Keratinocyte (primary cell): ENCODE results near the gene RTCB. TPM values are rescaled to one million over a fixed set of nuclear protein-coding genes. Genes with fewer than 3 reads are reported as not detected.

Source experiments
- DNase-seq: peaks from one replicate; pipeline ENCODE4 v3.0.0-alpha.2; 2011; ENCODE audit warnings: low read depth, missing footprints, low spot score
- FAIRE-seq: peaks from 2 replicates; lab custom pipeline; 2011; peaks lifted over from hg19 to GRCh38; lab: Jason Lieb, UNC
- H2AFZ ChIP-seq: 2 replicates; pipeline ENCODE4 v1.6.0; 2012; ENCODE audit warnings: low read length, control low read depth, inconsistent platforms; ENCODE audit not compliant: control insufficient read depth
- H3K27ac ChIP-seq: 2 replicates; pipeline ENCODE4 v1.5.1; 2011; ENCODE audit warnings: low read length; ENCODE audit not compliant: control insufficient read depth, insufficient read depth
- H3K27me3 ChIP-seq: 3 replicates; pipeline ENCODE4 v1.6.0; 2011; ENCODE audit warnings: low read length; ENCODE audit not compliant: control insufficient read depth, insufficient read depth; ENCODE audit errors: extremely low read depth
- H3K36me3 ChIP-seq, 2 experiments: 2 replicates in 1 of 2; 3 replicates in 1 of 2; pipeline ENCODE4 v1.5.1; 2011; ENCODE audit warnings: low read length in 2 of 2, mild to moderate bottlenecking in 1 of 2; ENCODE audit not compliant: control insufficient read depth in 2 of 2, insufficient read depth in 2 of 2; ENCODE audit errors: extremely low read depth in 1 of 2
- H3K4me1 ChIP-seq: 3 replicates; pipeline ENCODE4 v1.5.1; 2011; ENCODE audit warnings: low read length; ENCODE audit not compliant: control insufficient read depth, insufficient read depth; ENCODE audit errors: extremely low read depth
- H3K4me2 ChIP-seq: 3 replicates; pipeline ENCODE4 v1.6.0; 2011; ENCODE audit warnings: low read depth, low read length; ENCODE audit not compliant: control insufficient read depth, insufficient read depth; ENCODE audit errors: extremely low read depth
- H3K4me3 ChIP-seq, 3 experiments: fragments of 200-600 bp in 1 of 3; sonication (generic) in 1 of 3; 2 replicates in 2 of 3; 3 replicates in 1 of 3; pipeline ENCODE4 v1.5.1; 2011 to 2016; ENCODE audit warnings: low read length in 3 of 3, mild to moderate bottlenecking in 3 of 3, control low read depth in 2 of 3, inconsistent platforms in 1 of 3, low read depth in 1 of 3, mixed read lengths in 1 of 3, mixed run types in 1 of 3, moderate library complexity in 1 of 3; ENCODE audit not compliant: control insufficient read depth in 2 of 3, insufficient read depth in 2 of 3; ENCODE audit errors: extremely low read depth in 1 of 3
- H3K79me2 ChIP-seq: 2 replicates; pipeline ENCODE4 v1.6.0; 2012; ENCODE audit warnings: low read length; ENCODE audit not compliant: control insufficient read depth, insufficient read depth
- H3K9ac ChIP-seq: 3 replicates; pipeline ENCODE4 v1.6.0; 2011; ENCODE audit warnings: low read length; ENCODE audit not compliant: control insufficient read depth, insufficient read depth; ENCODE audit errors: extremely low read depth
- H3K9me1 ChIP-seq: 3 replicates; pipeline ENCODE4 v1.6.0; 2011; ENCODE audit warnings: low read length; ENCODE audit not compliant: control insufficient read depth, insufficient read depth; ENCODE audit errors: extremely low read depth
- H3K9me3 ChIP-seq: 2 replicates; pipeline ENCODE4 v1.5.1; 2012; ENCODE audit warnings: low read depth, low read length; ENCODE audit not compliant: control insufficient read depth
- H4K20me1 ChIP-seq: 3 replicates; pipeline ENCODE4 v1.6.0; 2011; ENCODE audit warnings: low read length; ENCODE audit not compliant: control insufficient read depth, insufficient read depth; ENCODE audit errors: extremely low read depth
- CTCF ChIP-seq, 3 experiments: IDR thresholded peaks in 1 of 3; conservative IDR thresholded peaks in 1 of 3; optimal IDR thresholded peaks in 1 of 3; 2 replicates in 2 of 3; 3 replicates in 1 of 3; pipeline versions ENCODE3 to v1.5.1; 2011; ENCODE audit warnings: low read length in 3 of 3, mild to moderate bottlenecking in 3 of 3, moderate library complexity in 2 of 3, control low read depth in 1 of 3, inconsistent platforms in 1 of 3; ENCODE audit not compliant: insufficient read depth in 2 of 3; ENCODE audit errors: extremely low read depth in 1 of 3
- EZH2 ChIP-seq: IDR thresholded peaks from one replicate; pipeline ENCODE4 v1.6.1; 2012; ENCODE audit warnings: inconsistent platforms, mild to moderate bottlenecking, low read length, moderate library complexity
- dilution Hi-C: fragments of 300-500 bp; cut with MboI; formaldehyde crosslinking; loops from one replicate; pipeline ENCODE4 v1.7.0; 2020; ENCODE audit warnings: low sequenced_read_pairs; ENCODE audit not compliant: extremely low pct_ligation_motif_present
- polyA plus RNA-seq, 5 experiments: library from polyadenylated mRNA; depleted of rRNA in 3 of 5; stranded (reverse) in 3 of 5; stranded (forward) in 1 of 5; unstranded in 1 of 5; fragments of >200 nt; gene quantifications; 1 replicate in 1 of 5; 2 replicates in 3 of 5; 3 replicates in 1 of 5; pipeline versions ENCODE4 v1.2.1 to v1.2.3, GENCODE V29; 2011 to 2012; ENCODE audit warnings: missing spikeins in 2 of 5, low read depth in 1 of 5, low replicate concordance in 1 of 5

RTCB gene
- polyA plus RNA-seq, 1 donor (not counting 4 experiments of a cell fraction or from before 2014, with no cell fraction given): 143 TPM

GRCh38 chr22:32416556-32417085, 4.6 kb upstream of the RTCB start:
- Histone ChIP-seq H4K20me1 (no peaks in the 10 kb centered on the region), H3K4me1 (peaks cover 12% of the 10 kb centered on the region), H3K9me3 (no peaks in the 10 kb centered on the region), H3K4me2 (no peak overlapping the region), H3K36me3 (no peaks in the 10 kb centered on the region), H3K27ac (no peak overlapping the region), H3K79me2 (peaks cover 4% of the 10 kb centered on the region), H3K9ac (no peak overlapping the region), H3K4me3 (no peak overlapping the region), H3K9me1 (no peaks in the 10 kb centered on the region), H2AFZ (no peak overlapping the region), H3K27me3 (no peaks in the 10 kb centered on the region)
- dilution Hi-C loops: no loop called here
- no peak for TF ChIP-seq EZH2
- no peak for TF ChIP-seq CTCF (optimal IDR thresholded peaks at IDR 0.05 in 1 of 3, IDR thresholded peaks at IDR 0.05 in 1 of 3, conservative IDR thresholded peaks at IDR 0.05 in 1 of 3; ENCODE audit: extremely low read depth in 1 of 3, insufficient read depth in 2 of 3, low read length in 3 of 3)
- FAIRE-seq: no peak
- DNase-seq: no peak

DNA sequence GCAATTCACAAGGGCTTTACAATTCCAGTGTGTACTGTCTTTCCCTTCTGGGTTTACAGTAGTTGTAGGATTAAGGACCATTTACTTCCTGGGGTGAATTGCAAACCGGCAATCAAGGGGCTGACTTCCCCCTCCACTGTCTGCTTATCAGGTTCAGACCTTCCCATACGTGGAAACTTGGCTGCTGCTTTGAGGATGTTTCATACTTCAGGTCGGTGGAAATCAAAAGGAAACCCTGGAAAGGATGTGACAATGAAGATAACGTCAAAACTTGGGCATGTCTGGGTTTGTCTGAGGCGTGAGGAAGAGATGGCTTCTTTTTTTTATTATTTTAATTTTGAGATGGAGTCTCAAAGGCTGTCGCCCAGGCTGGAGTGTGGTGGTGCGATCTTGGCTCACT, 2.1 kb upstream of the RTCB start:
- no peak for DNase-seq
- TF ChIP-seq CTCF (optimal IDR thresholded peaks at IDR 0.05 in 1 of 3, IDR thresholded peaks at IDR 0.05 in 1 of 3, conservative IDR thresholded peaks at IDR 0.05 in 1 of 3; ENCODE audit: extremely low read depth in 1 of 3, insufficient read depth in 2 of 3, low read length in 3 of 3): no peak
- TF ChIP-seq EZH2: no peak
- peak overlapping the region; percentile 89 for H2AFZ ChIP-seq

More for the DNA sequence above, 2.1 kb upstream of the RTCB start:
- Histone ChIP-seq H3K27ac (peak overlapping the region; percentile 8), H3K9me1 (peaks cover 2% of the 10 kb centered on the region), H3K4me1 (peaks cover 25% of the 10 kb centered on the region), H3K4me3 (no peak overlapping the region), H3K27me3 (no peaks in the 10 kb centered on the region), H3K9me3 (no peaks in the 10 kb centered on the region), H3K4me2 (peak overlapping the region; percentile 73), H3K36me3 (no peaks in the 10 kb centered on the region), H3K79me2 (peaks cover 27% of the 10 kb centered on the region), H4K20me1 (no peaks in the 10 kb centered on the region), H3K9ac (no peak overlapping the region)
- dilution Hi-C loops: no loop called here
- FAIRE-seq: no peak
